HG03066 (cell line): ENCODE data around the gene SNORC.
A peak's percentile ranks its signal among the peaks of the same experiment; 100 is the strongest.
"Not testable (repeated sequence)": the region's sequence is repeated elsewhere in the genome, so short reads cannot be mapped to it uniquely, and the experiment has no call there.

ENCODE experiments used
- ATAC-seq: cut with Tn5 transposase; IDR thresholded peaks from one replicate; pipeline ENCODE4 v1.9.1; 2021; ENCODE audit warnings: low read depth; ENCODE audit not compliant: unreplicated experiment

The SNORC gene

GRCh38 chr2:232870018-232870765 lies at the start of gene SNORC:
Gene SNORC, plus strand, starts transcription at chr2:232870264. Its CDS starts 78 bp downstream, at chr2:232870342.
- no peak for ATAC-seq

GRCh38 chr2:232829988-232830387 lies 40.1 kb upstream of the SNORC start:
- ATAC-seq: no peak

- ATAC-seq: no peak
Observed at GRCh38 chr2:232831496-232831895, 38.6 kb upstream of the SNORC start.

- no peak for ATAC-seq
Observed at GRCh38 chr2:232833830-232834229, 36.2 kb upstream of the SNORC start.

- ATAC-seq: no peak
Observed at GRCh38 chr2:232835687-232836208, 34.3 kb upstream of the SNORC start.

- ATAC-seq: no peak
Observed at GRCh38 chr2:232836934-232837333, 33.1 kb upstream of the SNORC start.

- ATAC-seq: peak; percentile 90
Observed at GRCh38 chr2:232838406-232838874, 31.6 kb upstream of the SNORC start.

GRCh38 chr2:232839411-232840079 lies 30.5 kb upstream of the SNORC start:
- ATAC-seq: no peak

GRCh38 chr2:232842689-232843088 lies 27.4 kb upstream of the SNORC start:
- no peak for ATAC-seq

GRCh38 chr2:232843834-232844233 lies 26.2 kb upstream of the SNORC start:
- no peak for ATAC-seq

GRCh38 chr2:232846055-232846454 lies 24.0 kb upstream of the SNORC start:
- ATAC-seq: no peak

- no peak for ATAC-seq
Observed at GRCh38 chr2:232850039-232850438, 20.0 kb upstream of the SNORC start.

- ATAC-seq: not testable (repeated sequence)
Observed at GRCh38 chr2:232852081-232852480, 18.0 kb upstream of the SNORC start.

GRCh38 chr2:232852676-232853075 lies 17.4 kb upstream of the SNORC start:
- ATAC-seq: no peak

- no peak for ATAC-seq
Observed at GRCh38 chr2:232854082-232854481, 16.0 kb upstream of the SNORC start.

GRCh38 chr2:232857158-232857563 lies 12.9 kb upstream of the SNORC start:
- no peak for ATAC-seq

GRCh38 chr2:232859385-232859916 lies 10.6 kb upstream of the SNORC start:
- no peak for ATAC-seq

- no peak for ATAC-seq
Observed at GRCh38 chr2:232860593-232861241, 9.3 kb upstream of the SNORC start.

GRCh38 chr2:232861353-232861752 lies 8.7 kb upstream of the SNORC start:
- ATAC-seq: no peak

- ATAC-seq: no peak
Observed at GRCh38 chr2:232863996-232864395, 6.1 kb upstream of the SNORC start.

GRCh38 chr2:232865165-232865564 lies 4.9 kb upstream of the SNORC start:
- no peak for ATAC-seq
